Mucosa of descending colon (tissue), 3 donors: ENCODE results near the gene ADM5. TPM values are rescaled to one million over a fixed set of nuclear protein-coding genes. Genes with fewer than 3 reads are reported as not detected.

Experiments
- ATAC-seq: fragments of 200-7000 bp; cut with Tn5 transposase; one replicate; pipeline ENCODE4 v1.9.1; 2020; ENCODE audit warnings: mild to moderate bottlenecking, moderate library complexity
- DNase-seq, 3 donors: peaks; one replicate each; pipeline ENCODE4 v3.0.0-alpha.2; 2020
- H3K36me3 ChIP-seq: fragments of 200-600 bp; one replicate; pipeline ENCODE4 v1.8.0; 2021; ENCODE audit warnings: low read depth, mild to moderate bottlenecking
- H3K4me1 ChIP-seq: fragments of 200-600 bp; one replicate; pipeline ENCODE4 v1.8.0; 2021; ENCODE audit warnings: low read depth, mild to moderate bottlenecking
- H3K4me3 ChIP-seq: fragments of 200-600 bp; one replicate; pipeline ENCODE4 v1.8.0; 2021; ENCODE audit warnings: mild to moderate bottlenecking
- H3K9me3 ChIP-seq: fragments of 200-600 bp; one replicate; pipeline ENCODE4 v1.8.0; 2021; ENCODE audit warnings: mild to moderate bottlenecking
- intact Hi-C, 2 donors: fragments of 100-400 bp; cut with DNase I in 1 of 2; cut with micrococcal nuclease in 1 of 2; formaldehyde crosslinking; loops; one replicate each; pipeline versions ENCODE4 v1.11.0 to v1.11.1; 2022; cut with DNase I, micrococcal nuclease
- total RNA-seq, 3 donors: library from RNA; stranded (reverse); fragmentation: NEBNext Ultra II Directional in 2 of 3; extraction: Animal tissue kit (Norgen Biotek cat#: 25700) in 2 of 3; gene quantifications; one replicate each; pipeline versions ENCODE4 v1.2.1 to v1.2.4, GENCODE V29; 2021 to 2023
- TF ChIP-seq, protein P1 (sequence below): fragments of 200-600 bp; IDR thresholded peaks from one replicate; pipeline ENCODE4 v1.8.0; 2022; ENCODE audit warnings: antibody characterized with exemption, mild to moderate bottlenecking
- donor health status: DM: no; HTN: no; CAD: no; lungs with moderate emphysema.
- donor health status: DM: no; HTN: no; CAD: no.
- donor health status: DM: no; HTN: yes; CAD: no.

The ADM5 gene
- total RNA-seq, 3 donors from 2014 or later = 0.69 to 1.3 (median 1.2) TPM

DNA sequence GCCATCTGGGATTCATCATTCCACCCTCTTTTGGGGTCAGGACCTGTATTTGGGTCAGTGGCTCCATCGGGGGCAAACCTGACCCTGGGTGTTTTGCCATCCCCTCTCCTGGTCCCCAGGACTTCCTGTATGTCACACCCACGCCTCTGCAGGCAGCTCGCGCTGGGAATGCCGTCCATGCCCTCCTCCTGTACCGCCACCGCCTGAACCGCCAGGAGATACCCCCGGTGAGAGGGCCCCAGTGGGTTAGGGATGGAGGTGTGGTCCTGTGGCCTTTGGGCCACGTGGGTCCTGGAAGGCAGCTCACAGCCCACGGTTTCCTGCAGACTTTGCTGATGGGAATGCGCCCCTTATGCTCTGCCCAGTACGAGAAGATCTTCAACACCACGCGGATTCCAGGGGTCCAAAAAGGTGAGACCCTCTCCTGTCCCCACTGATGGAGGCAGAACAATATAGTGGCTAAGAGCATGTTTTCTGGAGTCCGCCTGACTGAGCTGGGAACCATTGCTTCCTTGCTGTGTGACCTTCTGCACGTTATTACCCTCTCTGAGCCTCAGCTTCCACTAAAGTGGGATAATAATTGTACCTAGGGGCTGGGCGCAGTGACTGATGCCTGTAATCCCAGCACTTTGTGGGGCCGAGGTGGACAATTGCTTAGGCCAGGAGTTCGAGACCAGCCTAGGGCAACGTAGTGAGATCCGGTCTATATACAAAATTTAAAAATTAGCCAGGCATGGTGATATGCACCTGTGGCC is 15.7 kb downstream of the ADM5 start:
- Histone ChIP-seq H3K4me3 (no peak overlapping the region), H3K36me3 (no peaks in the 10 kb centered on the region), H3K9me3 (no peaks in the 10 kb centered on the region), H3K4me1 (no peaks in the 10 kb centered on the region)
- no peak for DNase-seq
- TF ChIP-seq, protein P1, sequence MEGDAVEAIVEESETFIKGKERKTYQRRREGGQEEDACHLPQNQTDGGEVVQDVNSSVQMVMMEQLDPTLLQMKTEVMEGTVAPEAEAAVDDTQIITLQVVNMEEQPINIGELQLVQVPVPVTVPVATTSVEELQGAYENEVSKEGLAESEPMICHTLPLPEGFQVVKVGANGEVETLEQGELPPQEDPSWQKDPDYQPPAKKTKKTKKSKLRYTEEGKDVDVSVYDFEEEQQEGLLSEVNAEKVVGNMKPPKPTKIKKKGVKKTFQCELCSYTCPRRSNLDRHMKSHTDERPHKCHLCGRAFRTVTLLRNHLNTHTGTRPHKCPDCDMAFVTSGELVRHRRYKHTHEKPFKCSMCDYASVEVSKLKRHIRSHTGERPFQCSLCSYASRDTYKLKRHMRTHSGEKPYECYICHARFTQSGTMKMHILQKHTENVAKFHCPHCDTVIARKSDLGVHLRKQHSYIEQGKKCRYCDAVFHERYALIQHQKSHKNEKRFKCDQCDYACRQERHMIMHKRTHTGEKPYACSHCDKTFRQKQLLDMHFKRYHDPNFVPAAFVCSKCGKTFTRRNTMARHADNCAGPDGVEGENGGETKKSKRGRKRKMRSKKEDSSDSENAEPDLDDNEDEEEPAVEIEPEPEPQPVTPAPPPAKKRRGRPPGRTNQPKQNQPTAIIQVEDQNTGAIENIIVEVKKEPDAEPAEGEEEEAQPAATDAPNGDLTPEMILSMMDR = no peak
- intact Hi-C loops = no loop called here
- ATAC-seq = no peak

DNA sequence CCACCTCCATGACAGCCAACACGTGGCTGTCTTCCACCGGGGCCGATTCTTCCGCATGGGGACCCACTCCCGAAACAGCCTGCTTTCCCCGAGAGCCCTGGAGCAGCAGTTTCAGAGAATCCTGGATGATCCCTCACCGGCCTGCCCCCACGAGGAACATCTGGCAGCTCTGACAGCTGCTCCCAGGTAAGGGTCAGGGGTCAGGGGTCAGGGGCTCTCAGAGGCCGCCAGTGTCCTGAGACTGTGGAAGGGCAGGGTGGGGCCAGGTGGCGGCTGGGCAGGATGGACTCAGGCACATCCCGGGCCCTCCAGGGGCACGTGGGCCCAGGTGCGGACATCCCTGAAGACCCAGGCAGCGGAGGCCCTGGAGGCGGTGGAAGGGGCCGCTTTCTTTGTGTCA is 16.5 kb downstream of the ADM5 start:
- TF ChIP-seq, protein P1 = no peak
- no peaks in the 10 kb centered on the region for H3K36me3 ChIP-seq
- no peak for DNase-seq
- no peaks in the 10 kb centered on the region for H3K9me3 ChIP-seq
- intact Hi-C loops = no loop called here
- H3K4me3 ChIP-seq = no peak overlapping the region
- H3K4me1 ChIP-seq = no peaks in the 10 kb centered on the region
- no peak for ATAC-seq

DNA sequence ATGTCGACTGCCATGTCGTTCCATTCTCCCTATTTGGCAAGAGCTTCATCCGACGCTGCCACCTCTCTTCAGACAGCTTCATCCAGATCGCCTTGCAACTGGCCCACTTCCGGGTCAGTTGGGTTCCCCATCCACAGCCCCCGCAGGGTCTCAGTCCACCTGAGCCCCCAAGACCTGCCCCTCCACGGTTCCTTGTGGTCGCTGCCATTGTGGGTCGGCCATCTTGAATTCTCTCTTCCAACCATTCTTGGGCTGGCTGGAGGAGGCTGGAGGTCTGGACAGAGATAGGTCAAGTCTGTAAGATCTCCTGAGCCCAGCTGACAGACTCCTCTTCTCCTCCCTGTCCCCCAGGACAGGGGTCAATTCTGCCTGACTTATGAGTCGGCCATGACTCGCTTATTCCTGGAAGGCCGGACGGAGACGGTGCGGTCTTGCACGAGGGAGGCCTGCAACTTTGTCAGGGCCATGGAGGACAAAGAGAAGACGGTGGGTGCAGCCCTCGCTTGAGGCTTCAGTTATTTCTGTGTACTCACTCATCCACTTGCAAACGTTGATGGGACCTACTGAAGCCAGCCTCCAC is 21.1 kb downstream of the ADM5 start:
- no peak overlapping the region for H3K4me3 ChIP-seq
- intact Hi-C loops = no loop called here
- DNase-seq = no peak
- TF ChIP-seq, protein P1 = no peak
- H3K9me3 ChIP-seq = no peaks in the 10 kb centered on the region
- ATAC-seq = no peak
- no peaks in the 10 kb centered on the region for H3K36me3 ChIP-seq
- H3K4me1 ChIP-seq = no peaks in the 10 kb centered on the region

DNA sequence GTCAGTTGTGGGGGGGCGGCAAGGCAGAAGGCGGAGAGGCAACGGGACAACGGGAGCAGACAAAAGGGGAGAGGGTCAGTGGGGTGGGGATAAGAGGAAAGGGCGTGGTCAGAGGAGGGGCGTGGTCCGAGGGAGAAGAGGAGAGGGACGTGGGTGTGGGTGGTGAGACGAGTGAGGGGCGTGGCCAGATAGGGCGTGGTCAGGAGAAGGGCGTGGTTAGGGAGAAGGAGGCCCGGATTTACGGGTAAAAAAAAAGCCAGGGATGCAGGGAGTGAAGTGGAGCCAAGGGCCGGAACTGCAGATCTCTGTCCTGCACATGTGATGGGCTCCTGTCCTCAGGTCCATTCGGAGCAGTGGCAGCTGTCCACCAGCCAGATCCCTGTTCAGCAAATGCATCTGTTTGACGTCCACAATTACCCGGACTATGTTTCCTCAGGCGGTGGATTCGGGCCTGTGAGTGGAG is 23.0 kb downstream of the ADM5 start:
- H3K4me1 ChIP-seq = no peaks in the 10 kb centered on the region
- H3K36me3 ChIP-seq = no peaks in the 10 kb centered on the region
- TF ChIP-seq, protein P1 = no peak
- ATAC-seq (peak; percentile 70), DNase-seq (peak; percentile 38 to 66 (median 59))
- no peaks in the 10 kb centered on the region for H3K9me3 ChIP-seq
- H3K4me3 ChIP-seq = no peak overlapping the region
- intact Hi-C loops = no loop called here

DNA sequence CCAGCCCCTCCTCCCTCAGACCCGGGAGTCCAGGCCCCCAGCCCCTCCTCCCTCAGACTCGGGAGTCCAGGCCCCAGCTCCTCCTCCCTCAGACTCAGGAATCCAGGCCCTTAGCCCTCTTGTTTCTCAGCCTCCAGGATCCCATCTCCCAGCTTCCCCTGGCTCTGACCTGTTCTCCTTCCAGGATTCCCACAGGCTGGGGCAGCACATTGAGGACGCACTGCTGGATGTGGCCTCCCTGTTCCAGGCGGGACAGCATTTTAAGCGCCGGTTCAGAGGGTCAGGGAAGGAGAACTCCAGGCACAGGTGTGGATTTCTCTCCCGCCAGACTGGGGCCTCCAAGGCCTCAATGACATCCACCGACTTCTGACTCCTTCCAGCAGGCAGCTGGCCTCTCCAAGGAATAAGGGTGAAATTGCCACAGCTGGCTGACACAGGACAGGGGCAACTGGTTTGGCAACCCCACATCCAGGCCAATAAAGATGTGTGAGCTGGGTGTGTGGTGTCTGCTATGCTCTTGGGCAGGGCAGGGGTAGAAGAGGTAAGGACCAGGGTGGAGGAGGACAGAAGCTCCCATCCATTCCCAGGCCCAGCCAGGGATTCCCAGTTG is 23.9 kb downstream of the ADM5 start:
- peak; percentile 35 for ATAC-seq
- no peak overlapping the region for H3K4me3 ChIP-seq
- H3K4me1 ChIP-seq = no peaks in the 10 kb centered on the region
- no peaks in the 10 kb centered on the region for H3K36me3 ChIP-seq
- intact Hi-C loops = no loop called here
- TF ChIP-seq, protein P1 = no peak
- DNase-seq = no peak
- no peaks in the 10 kb centered on the region for H3K9me3 ChIP-seq
